ENCODE results near the gene KRT6C.

Gene KRT6C

DNA sequence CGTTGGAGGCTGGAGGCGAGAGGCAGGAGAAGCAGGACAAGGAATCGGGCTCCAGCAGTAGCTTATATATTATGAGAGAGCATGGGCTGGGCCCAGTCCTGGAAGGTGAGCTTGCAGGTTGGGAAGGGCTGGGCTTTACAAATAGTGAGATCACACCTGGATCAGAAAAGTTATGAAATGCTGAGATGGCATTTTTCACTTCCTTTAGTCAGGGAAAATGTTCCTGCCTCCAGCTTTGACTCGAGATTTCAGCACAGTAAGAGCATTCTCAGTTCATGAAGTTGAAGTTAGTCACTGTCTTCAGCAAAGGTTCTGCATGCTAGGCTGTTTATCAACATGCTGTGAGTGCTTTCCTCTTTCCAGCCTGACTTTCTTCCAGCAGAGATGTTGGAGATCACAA, at the start of gene KRT6C:
TSS of gene KRT6C (minus strand) at position 38 of the 400 bp plus-strand sequence. CDS start 68 bp downstream, outside the sequence.
- Histone ChIP-seq H3K36me3 (ENCODE audit: control insufficient read depth, insufficient read depth, low read length) (no peaks in the 10 kb centered on the region), H3K4me1 (ENCODE audit: control insufficient read depth, insufficient read depth, low read length) (no peaks in the 10 kb centered on the region), H3K27me3 (ENCODE audit: control insufficient read depth, insufficient read depth, low read length) (no peaks in the 10 kb centered on the region), H3K27ac (ENCODE audit: low read depth, low read length) (no peak within 1 kb of the TSS), H3K9ac (ENCODE audit: low read length) (no peak within 1 kb of the TSS), H3K4me3 (ENCODE audit: low read length) (no peak within 1 kb of the TSS)

DNA sequence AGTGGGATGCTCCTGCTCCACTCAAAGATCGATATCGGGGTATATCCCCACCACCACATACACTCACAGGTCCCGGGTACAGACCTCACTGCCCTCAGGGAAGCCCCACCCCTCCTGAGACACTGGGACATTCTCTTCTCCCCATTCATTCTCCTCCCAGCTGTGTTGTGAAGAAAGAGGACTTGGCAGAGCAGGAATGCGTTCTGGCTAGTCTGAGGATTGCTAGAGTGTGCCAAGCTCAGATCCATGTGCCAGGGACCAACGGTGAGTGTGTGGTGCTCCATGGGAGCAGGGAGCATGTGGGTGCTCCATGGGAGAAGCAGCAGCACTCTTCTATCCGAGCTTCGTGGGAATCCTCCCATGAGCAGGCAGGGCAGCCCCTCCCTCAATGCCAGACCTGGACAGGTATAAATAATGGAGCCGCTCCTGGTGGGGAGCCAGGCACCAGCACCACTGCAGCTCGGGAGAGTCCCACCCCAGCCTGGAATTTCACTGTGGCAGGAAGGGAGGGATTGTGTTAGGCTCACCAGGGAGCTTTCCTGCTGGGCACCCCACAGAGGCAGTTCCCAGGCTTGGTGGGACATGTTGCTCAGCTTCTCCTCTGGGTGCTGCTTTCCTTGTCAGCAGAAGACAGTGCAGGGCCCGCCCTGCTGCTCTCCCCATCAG, 48.9 kb upstream of the KRT6C start:
- no peak overlapping the region for H3K27ac ChIP-seq (ENCODE audit: low read depth, low read length)
- H3K27me3 ChIP-seq (ENCODE audit: control insufficient read depth, insufficient read depth, low read length): peaks cover 3% of the 10 kb centered on the region
- H3K36me3 ChIP-seq (ENCODE audit: control insufficient read depth, insufficient read depth, low read length): no peaks in the 10 kb centered on the region
- H3K4me1 ChIP-seq (ENCODE audit: control insufficient read depth, insufficient read depth, low read length): peaks cover 4% of the 10 kb centered on the region
- no peak overlapping the region for H3K9ac ChIP-seq (ENCODE audit: low read length)
- no peak overlapping the region for H3K4me3 ChIP-seq (ENCODE audit: low read length)

DNA sequence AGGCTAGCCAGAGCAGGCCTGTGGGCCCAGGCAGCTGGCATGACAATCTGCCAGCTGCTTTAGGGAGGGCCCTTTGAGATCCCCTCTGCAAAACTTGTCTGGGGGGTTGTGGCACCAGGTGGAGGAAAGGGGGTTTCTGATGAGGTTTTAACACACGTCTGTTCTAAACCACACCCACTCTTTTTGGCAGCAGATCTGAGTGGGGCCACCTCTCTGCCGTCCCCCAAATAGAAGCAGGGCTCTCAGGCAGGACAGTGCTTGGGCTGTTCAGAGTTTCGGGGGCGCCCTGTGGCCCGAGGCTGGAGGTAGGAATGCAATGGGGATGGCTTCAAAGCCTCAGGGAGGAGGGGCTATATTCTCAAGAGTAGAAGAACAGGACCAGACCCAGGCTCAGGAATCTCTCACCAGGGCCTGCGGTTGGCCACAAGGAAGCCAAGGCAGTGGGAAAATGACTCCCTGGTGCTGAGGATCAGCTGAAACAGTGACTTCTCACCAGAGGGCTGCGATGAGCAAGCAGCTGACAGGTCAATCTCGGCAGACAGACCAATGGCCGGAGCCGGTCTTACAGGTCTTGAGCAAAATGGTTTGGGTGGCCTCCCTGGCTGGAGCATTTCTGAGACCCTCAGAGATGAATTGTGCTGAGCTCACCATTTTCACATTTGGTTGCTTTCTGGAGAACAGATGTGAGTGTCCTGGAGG, 48.1 kb upstream of the KRT6C start:
- no peak overlapping the region for H3K9ac ChIP-seq (ENCODE audit: low read length)
- H3K36me3 ChIP-seq (ENCODE audit: control insufficient read depth, insufficient read depth, low read length): no peaks in the 10 kb centered on the region
- H3K27me3 ChIP-seq (ENCODE audit: control insufficient read depth, insufficient read depth, low read length): peaks cover 3% of the 10 kb centered on the region
- H3K27ac ChIP-seq (ENCODE audit: low read depth, low read length): no peak overlapping the region
- peaks cover 4% of the 10 kb centered on the region for H3K4me1 ChIP-seq (ENCODE audit: control insufficient read depth, insufficient read depth, low read length)
- H3K4me3 ChIP-seq (ENCODE audit: low read length): no peak overlapping the region

DNA sequence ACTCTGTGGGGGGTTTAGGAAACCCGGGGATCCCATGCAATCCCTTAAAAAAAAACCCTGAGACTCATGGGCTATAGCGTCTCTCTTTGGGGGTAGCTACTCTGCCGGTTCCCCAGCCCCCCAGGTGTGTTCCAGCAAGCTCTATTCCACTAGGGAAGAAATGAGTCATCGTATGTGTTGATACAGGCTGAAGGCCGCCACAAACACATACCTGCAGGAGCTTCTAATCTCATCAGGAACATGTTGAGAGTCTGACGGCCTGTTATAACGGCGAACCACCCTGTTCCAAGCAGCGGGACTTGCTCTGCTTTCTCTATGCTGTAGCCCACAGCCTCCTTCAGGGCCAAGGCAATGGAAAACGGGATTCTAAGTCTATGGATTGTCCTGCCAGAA, 47.6 kb upstream of the KRT6C start:
- H3K4me3 ChIP-seq (ENCODE audit: low read length): no peak overlapping the region

DNA sequence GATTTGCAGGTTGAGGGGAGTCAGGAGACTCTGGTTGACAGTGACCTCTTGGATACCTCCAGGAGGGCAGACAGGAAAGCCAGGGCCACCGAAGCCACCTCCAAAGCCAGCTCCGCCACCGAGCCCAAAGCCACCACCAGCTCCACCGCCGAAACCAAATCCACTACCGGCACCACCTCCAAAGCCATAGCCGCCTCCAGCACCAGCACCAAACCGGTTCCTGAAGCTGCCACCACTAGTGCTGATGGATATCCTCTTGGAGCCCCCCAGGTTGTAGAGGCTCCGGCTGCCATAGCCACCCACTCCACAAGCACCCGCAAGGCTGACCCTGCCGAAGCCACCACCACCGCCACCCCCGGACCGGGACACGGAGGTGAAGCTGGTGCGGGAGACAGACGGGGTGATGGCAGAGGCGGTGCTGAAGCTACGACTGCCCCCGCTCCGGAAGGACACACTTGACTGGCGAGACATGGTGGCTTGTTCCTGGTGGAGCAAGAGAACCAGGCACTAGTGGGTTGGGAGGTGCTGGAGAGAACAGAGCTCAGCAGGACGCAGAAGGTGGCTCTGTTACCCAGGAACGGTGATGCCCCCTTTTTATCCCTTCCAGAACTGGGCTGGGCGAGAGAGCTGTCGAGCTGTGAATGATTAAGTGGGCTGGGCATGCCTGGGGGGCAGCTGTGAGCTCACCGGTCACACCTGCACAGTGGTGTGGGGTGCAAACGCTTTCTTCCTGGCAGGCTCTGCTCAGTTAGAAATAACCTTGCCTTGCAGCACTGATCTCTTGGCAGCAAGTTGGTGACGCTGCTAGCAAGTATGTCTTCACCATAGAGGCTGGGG, 46.4 kb upstream of the KRT6C start, which contains the start of gene KRT5:
TSS of gene KRT5 (minus strand) at position 569 of the 837 bp plus-strand sequence. CDS start at position 471, 98 bp downstream.
- H3K27ac ChIP-seq (ENCODE audit: low read depth, low read length): no peak within 1 kb of the TSS
- peaks cover 3% of the 10 kb centered on the region for H3K27me3 ChIP-seq (ENCODE audit: control insufficient read depth, insufficient read depth, low read length)
- H3K9ac ChIP-seq (ENCODE audit: low read length): no peak within 1 kb of the TSS
- peaks cover 9% of the 10 kb centered on the region for H3K4me1 ChIP-seq (ENCODE audit: control insufficient read depth, insufficient read depth, low read length)
- no peak within 1 kb of the TSS for H3K4me3 ChIP-seq (ENCODE audit: low read length)
- no peaks in the 10 kb centered on the region for H3K36me3 ChIP-seq (ENCODE audit: control insufficient read depth, insufficient read depth, low read length)

More for the DNA sequence above, 47.6 kb upstream of the KRT6C start:
- no peaks in the 10 kb centered on the region for H3K36me3 ChIP-seq (ENCODE audit: control insufficient read depth, insufficient read depth, low read length)
- H3K27me3 ChIP-seq (ENCODE audit: control insufficient read depth, insufficient read depth, low read length): peaks cover 3% of the 10 kb centered on the region
- no peak overlapping the region for H3K9ac ChIP-seq (ENCODE audit: low read length)
- H3K27ac ChIP-seq (ENCODE audit: low read depth, low read length): no peak overlapping the region
- peaks cover 6% of the 10 kb centered on the region for H3K4me1 ChIP-seq (ENCODE audit: control insufficient read depth, insufficient read depth, low read length)

DNA sequence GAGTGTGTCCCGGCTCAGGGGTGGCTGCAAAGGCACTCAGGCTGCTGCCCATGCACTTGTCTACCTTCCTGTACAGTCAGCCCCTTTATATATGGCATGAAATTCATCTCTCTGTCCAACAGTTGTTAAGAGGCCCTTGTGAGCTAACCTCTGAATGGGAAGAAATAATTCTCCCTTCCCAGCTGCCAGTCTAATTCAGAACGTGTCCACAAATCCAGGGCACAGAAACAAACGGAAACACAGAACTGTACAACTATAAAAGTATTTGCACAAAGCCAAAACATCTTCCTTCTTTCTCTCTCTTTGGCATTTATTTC, 45.7 kb upstream of the KRT6C start:
- Histone ChIP-seq H3K4me3 (ENCODE audit: low read length) (no peak overlapping the region), H3K27ac (ENCODE audit: low read depth, low read length) (no peak overlapping the region), H3K4me1 (ENCODE audit: control insufficient read depth, insufficient read depth, low read length) (peaks cover 9% of the 10 kb centered on the region)

DNA sequence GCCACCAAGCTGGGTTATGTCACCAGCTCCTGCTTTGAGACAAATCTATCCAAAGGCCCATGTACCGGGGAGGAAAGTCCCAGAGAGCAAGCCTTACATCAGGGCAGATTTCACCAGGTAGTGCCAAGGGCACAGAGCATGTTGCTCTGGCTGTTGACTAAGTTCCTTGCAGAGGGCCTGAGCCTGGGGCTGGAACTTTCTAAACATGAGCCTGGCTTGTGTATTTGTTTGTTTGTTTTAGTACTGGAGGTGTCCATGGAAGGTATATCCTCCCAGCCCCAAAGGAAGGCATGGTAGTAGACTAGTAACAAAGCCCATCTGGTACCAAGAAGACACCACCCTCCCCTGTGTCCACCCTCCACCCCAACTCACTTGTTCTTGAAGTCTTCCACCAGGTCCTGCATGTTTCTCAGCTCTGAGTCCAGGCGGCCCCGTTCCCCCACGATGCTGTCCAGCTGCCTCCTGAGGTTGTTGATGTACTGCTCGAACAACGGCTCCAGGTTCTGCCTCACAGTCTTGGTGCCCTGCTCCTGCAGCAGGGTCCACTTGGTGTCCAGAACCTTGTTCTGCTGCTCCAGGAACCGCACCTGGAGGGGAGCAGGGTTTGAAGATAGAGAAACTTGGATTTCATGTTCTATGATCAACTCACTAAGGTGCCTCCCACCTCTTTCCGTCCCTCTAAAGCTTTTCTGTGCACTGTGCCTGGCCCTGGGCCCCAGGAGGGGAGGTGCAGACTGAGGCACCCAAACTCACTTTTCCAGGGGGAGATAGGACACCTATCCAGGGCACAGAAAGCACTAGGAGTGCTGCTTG, 45.2 kb upstream of the KRT6C start:
- no peaks in the 10 kb centered on the region for H3K36me3 ChIP-seq (ENCODE audit: control insufficient read depth, insufficient read depth, low read length)
- no peak overlapping the region for H3K4me3 ChIP-seq (ENCODE audit: low read length)
- H3K9ac ChIP-seq (ENCODE audit: low read length): no peak overlapping the region
- H3K27ac ChIP-seq (ENCODE audit: low read depth, low read length): no peak overlapping the region
- no peaks in the 10 kb centered on the region for H3K27me3 ChIP-seq (ENCODE audit: control insufficient read depth, insufficient read depth, low read length)
- H3K4me1 ChIP-seq (ENCODE audit: control insufficient read depth, insufficient read depth, low read length): peaks cover 9% of the 10 kb centered on the region

More for the DNA sequence above, 45.7 kb upstream of the KRT6C start:
- no peaks in the 10 kb centered on the region for H3K36me3 ChIP-seq (ENCODE audit: control insufficient read depth, insufficient read depth, low read length)
- peaks cover 3% of the 10 kb centered on the region for H3K27me3 ChIP-seq (ENCODE audit: control insufficient read depth, insufficient read depth, low read length)
- no peak overlapping the region for H3K9ac ChIP-seq (ENCODE audit: low read length)

DNA sequence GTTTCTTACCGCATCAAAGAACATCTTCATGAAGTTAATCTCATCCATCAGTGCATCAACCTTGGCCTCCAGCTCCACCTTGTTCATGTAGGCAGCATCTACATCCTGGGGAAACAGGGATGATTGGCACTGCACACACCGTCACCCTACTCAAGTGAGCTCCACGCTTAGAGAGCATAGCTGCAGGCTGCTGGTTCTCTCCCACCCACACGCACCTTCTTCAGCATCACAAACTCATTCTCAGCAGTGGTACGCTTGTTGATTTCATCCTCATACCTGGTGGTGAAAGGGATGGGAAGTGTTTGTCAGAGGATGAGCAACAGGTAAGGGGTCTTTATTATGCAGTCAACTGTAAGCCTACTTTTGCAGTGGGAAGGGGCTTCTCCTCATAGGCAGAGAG, 44.3 kb upstream of the KRT6C start:
- Histone ChIP-seq H3K27me3 (ENCODE audit: control insufficient read depth, insufficient read depth, low read length) (no peaks in the 10 kb centered on the region), H3K36me3 (ENCODE audit: control insufficient read depth, insufficient read depth, low read length) (no peaks in the 10 kb centered on the region), H3K4me3 (ENCODE audit: low read length) (no peak overlapping the region), H3K9ac (ENCODE audit: low read length) (no peak overlapping the region), H3K4me1 (ENCODE audit: control insufficient read depth, insufficient read depth, low read length) (peaks cover 9% of the 10 kb centered on the region), H3K27ac (ENCODE audit: low read depth, low read length) (no peak overlapping the region)

DNA sequence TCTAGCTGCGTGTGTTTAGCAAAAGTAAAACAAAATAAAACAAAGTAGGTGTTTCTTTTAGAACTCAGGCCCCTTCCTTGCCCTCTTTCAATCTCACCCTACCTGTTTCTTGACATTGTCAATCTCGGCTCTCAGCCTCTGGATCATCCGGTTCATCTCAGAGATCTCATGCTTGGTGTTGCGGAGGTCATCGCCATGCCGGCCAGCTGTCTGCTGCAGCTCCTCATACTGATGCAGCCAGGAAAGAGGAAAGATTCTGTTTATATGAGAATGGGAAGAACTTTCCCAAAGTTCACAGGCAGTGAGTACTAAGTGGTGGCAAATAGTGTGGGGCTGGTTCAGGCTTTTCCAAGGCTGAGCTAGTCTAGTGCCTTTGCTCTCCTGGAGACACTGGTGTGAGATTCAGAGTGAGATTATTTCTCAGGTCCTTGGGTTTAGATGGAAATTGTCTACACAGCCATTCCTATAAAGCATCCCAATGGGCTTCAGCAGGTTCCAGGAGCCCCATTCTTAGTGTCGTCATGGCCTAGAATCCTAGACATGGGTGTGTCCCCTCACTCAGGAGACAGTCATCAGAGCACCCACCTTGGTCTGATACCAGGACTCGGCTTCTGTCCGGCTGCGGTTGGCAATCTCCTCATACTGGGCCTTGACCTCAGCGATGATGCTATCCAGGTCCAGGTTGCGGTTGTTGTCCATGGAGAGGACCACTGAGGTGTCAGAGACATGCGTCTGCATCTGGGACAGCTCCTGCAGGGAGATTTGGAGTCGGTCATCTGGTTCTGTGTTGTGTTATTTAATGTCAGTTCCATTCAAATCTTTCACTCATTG, 43.6 kb upstream of the KRT6C start:
- Histone ChIP-seq H3K9ac (ENCODE audit: low read length) (no peak overlapping the region), H3K27ac (ENCODE audit: low read depth, low read length) (no peak overlapping the region), H3K36me3 (ENCODE audit: control insufficient read depth, insufficient read depth, low read length) (no peaks in the 10 kb centered on the region), H3K27me3 (ENCODE audit: control insufficient read depth, insufficient read depth, low read length) (no peaks in the 10 kb centered on the region), H3K4me1 (ENCODE audit: control insufficient read depth, insufficient read depth, low read length) (peaks cover 9% of the 10 kb centered on the region), H3K4me3 (ENCODE audit: low read length) (no peak overlapping the region)

DNA sequence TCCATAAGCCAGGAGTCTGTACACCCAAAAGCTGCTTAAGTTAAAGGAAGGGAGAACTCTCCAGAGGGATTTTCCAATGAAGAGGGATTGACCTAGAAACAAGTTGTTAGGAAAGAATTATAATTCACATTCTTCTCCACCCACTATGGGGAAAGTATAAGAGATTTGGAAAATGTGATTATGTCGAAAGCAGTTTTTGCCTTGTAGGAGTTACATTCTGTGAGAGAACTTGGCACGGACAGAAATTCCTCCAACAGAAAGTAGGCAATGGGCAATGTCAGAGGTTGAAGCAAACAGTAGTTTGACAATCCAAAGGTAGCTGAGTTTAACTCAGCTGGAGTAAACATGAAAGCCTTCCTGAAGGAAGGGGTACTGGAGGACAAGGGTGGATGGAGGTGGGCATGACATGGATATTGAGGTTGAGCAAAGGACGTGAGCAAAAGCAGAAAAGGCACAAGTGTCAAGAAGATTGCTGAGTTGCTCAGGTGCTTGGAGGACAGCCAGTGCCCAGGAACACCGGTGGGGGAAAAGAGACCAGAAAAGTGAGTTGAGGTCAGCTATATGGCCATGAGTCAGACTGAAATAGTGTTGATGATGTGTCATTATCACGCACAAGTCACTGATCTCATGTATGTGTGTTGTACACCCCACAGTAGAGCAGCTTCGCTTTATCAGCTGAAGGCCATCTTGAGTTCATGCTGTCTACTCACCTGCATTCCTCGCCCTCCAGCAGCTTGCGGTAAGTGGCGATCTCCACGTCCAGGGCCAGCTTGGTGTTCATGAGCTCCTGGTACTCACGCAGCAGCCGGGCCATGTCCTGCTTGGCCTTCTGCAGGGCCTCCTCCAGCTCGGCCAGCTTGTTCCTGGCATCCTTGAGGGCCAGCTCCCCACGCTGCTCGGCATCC, 42.6 kb upstream of the KRT6C start:
- Histone ChIP-seq H3K9ac (ENCODE audit: low read length) (no peak overlapping the region), H3K27me3 (ENCODE audit: control insufficient read depth, insufficient read depth, low read length) (no peaks in the 10 kb centered on the region), H3K27ac (ENCODE audit: low read depth, low read length) (peak overlapping the region; percentile 17), H3K4me1 (ENCODE audit: control insufficient read depth, insufficient read depth, low read length) (peaks cover 5% of the 10 kb centered on the region), H3K36me3 (ENCODE audit: control insufficient read depth, insufficient read depth, low read length) (no peaks in the 10 kb centered on the region), H3K4me3 (ENCODE audit: low read length) (no peak overlapping the region)

DNA sequence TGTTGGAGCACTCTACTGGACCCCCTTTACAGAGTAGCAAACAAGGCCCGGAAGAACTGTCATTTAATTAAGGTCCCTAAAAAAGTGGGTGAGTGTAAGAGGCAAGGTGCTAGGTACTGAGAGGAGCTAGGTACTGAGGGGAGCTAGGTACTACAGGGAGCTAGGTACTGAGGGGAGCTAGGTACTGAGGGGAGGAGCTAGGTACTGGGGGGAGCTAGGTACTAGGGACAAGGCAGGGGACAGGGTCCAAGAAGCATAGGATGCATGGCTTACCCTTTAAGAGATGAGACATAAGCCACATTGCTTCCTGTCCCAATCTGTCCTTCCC, 41.7 kb upstream of the KRT6C start:
- Histone ChIP-seq H3K27me3 (ENCODE audit: control insufficient read depth, insufficient read depth, low read length) (no peaks in the 10 kb centered on the region), H3K4me1 (ENCODE audit: control insufficient read depth, insufficient read depth, low read length) (peaks cover 5% of the 10 kb centered on the region), H3K9ac (ENCODE audit: low read length) (no peak overlapping the region), H3K4me3 (ENCODE audit: low read length) (no peak overlapping the region), H3K27ac (ENCODE audit: low read depth, low read length) (no peak overlapping the region), H3K36me3 (ENCODE audit: control insufficient read depth, insufficient read depth, low read length) (no peaks in the 10 kb centered on the region)
